WERI-Rb-1 (cell line): ENCODE measurements around the gene HTT-AS.

ENCODE experiments used
- DNase-seq: peaks from one replicate; pipeline ENCODE4 v3.0.0-alpha.2; 2020
- H3K27ac ChIP-seq: fragments of 250-450 bp; sonication (Bioruptor Pico); 2 replicates; pipeline ENCODE4 v1.5.1; 2020; ENCODE audit warnings: mild to moderate bottlenecking, moderate library complexity
- H3K27me3 ChIP-seq: fragments of 250-450 bp; sonication (Bioruptor Pico); 2 replicates; pipeline ENCODE4 v1.5.1; 2021; ENCODE audit warnings: mild to moderate bottlenecking, low read depth, moderate library complexity; ENCODE audit not compliant: insufficient read depth, severe bottlenecking
- H3K36me3 ChIP-seq: fragments of 250-450 bp; sonication (Bioruptor Pico); 2 replicates; pipeline ENCODE4 v1.5.1; 2020; ENCODE audit warnings: mild to moderate bottlenecking, moderate library complexity
- H3K4me3 ChIP-seq: 2 replicates; pipeline ENCODE4 v1.5.1; 2011; ENCODE audit warnings: low read depth, mild to moderate bottlenecking, control low read depth, low read length
- H3K9me3 ChIP-seq: fragments of 250-450 bp; sonication (Bioruptor Pico); 2 replicates; pipeline ENCODE4 v1.5.1; 2021; ENCODE audit warnings: mild to moderate bottlenecking, moderate library complexity; ENCODE audit not compliant: severe bottlenecking
- CTCF ChIP-seq: IDR thresholded peaks from 2 replicates; pipeline ENCODE4 v1.5.1; 2011; ENCODE audit warnings: low read depth, mild to moderate bottlenecking, control low read depth, inconsistent platforms, low read length

Gene HTT-AS

GRCh38 chr4:3021127-3021526 lies 53.2 kb downstream of the HTT-AS start:
- TF ChIP-seq CTCF = no peak
- no peak for DNase-seq
- no peak overlapping the region for H3K27ac ChIP-seq
- no peak overlapping the region for H3K4me3 ChIP-seq
- no peaks in the 10 kb centered on the region for H3K36me3 ChIP-seq
- H3K27me3 ChIP-seq = no peaks in the 10 kb centered on the region
- peaks cover 5% of the 10 kb centered on the region for H3K9me3 ChIP-seq

- TF ChIP-seq CTCF = no peak
- no peak for DNase-seq
Observed at GRCh38 chr4:3019145-3019846, 55.0 kb downstream of the HTT-AS start.

GRCh38 chr4:3017504-3017903 lies 56.8 kb downstream of the HTT-AS start:
- Histone ChIP-seq H3K9me3 (no peaks in the 10 kb centered on the region), H3K4me3 (no peak overlapping the region), H3K27me3 (no peaks in the 10 kb centered on the region), H3K27ac (no peak overlapping the region), H3K36me3 (no peaks in the 10 kb centered on the region)
- TF ChIP-seq CTCF = no peak
- no peak for DNase-seq

More at GRCh38 chr4:3019145-3019846, 55.0 kb downstream of the HTT-AS start:
- no peaks in the 10 kb centered on the region for H3K27me3 ChIP-seq
- no peak overlapping the region for H3K4me3 ChIP-seq
- H3K36me3 ChIP-seq = no peaks in the 10 kb centered on the region
- H3K9me3 ChIP-seq = peaks cover 5% of the 10 kb centered on the region
- no peak overlapping the region for H3K27ac ChIP-seq

GRCh38 chr4:3016961-3017360 lies 57.4 kb downstream of the HTT-AS start:
- no peaks in the 10 kb centered on the region for H3K27me3 ChIP-seq
- no peak for TF ChIP-seq CTCF
- peak; percentile 33 for DNase-seq
- H3K36me3 ChIP-seq = no peaks in the 10 kb centered on the region
- H3K27ac ChIP-seq = no peak overlapping the region
- H3K9me3 ChIP-seq = no peaks in the 10 kb centered on the region
- no peak overlapping the region for H3K4me3 ChIP-seq

- no peak for TF ChIP-seq CTCF
- no peak for DNase-seq
- Histone ChIP-seq H3K4me3 (no peak overlapping the region), H3K36me3 (no peaks in the 10 kb centered on the region), H3K27ac (no peak overlapping the region), H3K9me3 (no peaks in the 10 kb centered on the region), H3K27me3 (no peaks in the 10 kb centered on the region)
Observed at GRCh38 chr4:3013839-3014350, 60.4 kb downstream of the HTT-AS start.
